ENCODE measurements around the gene RPL5.

DNA sequence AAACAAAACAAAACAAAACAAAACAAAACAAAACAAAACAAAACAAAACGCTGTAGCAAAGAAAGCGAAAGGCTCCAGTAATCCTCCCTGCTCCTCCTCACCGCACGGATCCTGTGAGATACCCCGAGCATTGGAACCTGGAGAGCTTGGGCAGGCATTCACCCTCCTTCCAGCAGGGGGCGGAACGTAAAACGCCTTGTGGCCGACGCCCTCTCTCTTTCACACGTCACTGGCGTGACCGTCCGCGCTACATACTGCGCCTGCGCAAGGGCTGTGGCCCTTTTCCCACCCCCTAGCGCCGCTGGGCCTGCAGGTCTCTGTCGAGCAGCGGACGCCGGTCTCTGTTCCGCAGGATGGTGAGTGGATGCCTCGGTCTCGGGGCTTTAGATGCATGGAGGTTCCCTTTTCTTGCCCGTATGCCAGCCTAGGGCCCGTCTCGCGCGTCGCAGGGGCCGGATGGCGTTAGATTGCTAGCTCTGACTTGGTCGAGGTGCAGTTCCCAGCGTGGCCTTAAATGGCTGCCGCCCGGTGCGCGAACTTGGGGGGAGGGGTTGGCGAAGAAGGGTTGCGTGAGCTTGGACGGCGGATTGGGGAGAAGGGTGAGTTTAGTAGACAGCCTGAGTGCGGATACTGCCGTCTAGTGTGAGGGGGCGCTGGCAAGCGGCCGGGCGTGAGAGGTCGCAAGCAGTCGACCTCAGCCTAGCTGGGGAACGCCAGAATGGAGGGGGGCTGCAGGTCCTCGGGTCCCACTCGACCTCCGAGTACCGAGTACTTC lies at the start of gene RPL5:
- TF ChIP-seq, protein P1, sequence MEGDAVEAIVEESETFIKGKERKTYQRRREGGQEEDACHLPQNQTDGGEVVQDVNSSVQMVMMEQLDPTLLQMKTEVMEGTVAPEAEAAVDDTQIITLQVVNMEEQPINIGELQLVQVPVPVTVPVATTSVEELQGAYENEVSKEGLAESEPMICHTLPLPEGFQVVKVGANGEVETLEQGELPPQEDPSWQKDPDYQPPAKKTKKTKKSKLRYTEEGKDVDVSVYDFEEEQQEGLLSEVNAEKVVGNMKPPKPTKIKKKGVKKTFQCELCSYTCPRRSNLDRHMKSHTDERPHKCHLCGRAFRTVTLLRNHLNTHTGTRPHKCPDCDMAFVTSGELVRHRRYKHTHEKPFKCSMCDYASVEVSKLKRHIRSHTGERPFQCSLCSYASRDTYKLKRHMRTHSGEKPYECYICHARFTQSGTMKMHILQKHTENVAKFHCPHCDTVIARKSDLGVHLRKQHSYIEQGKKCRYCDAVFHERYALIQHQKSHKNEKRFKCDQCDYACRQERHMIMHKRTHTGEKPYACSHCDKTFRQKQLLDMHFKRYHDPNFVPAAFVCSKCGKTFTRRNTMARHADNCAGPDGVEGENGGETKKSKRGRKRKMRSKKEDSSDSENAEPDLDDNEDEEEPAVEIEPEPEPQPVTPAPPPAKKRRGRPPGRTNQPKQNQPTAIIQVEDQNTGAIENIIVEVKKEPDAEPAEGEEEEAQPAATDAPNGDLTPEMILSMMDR (IDR thresholded peaks at IDR 0.05) = peak; percentile 89
- TF ChIP-seq EZH2 (IDR thresholded peaks at IDR 0.05; ENCODE audit: borderline replicate concordance, insufficient read depth, low read depth, low read length, poor library complexity, severe bottlenecking) = no peak
